ENCODE measurements around the gene DNM1. TPM values are rescaled to one million over a fixed set of nuclear protein-coding genes. Genes with fewer than 3 reads are reported as not detected.

The DNM1 gene
- total RNA-seq, 1 experiment from 2014 or later: 2.0 TPM

- no peak for DNase-seq (ENCODE audit: unreplicated experiment)
- TF ChIP-seq CTCF (IDR thresholded peaks at IDR 0.05; ENCODE audit: unreplicated experiment): no peak
- no TSS peak for BruUV-seq (replicated peaks)
- CTCF ChIA-PET: interaction anchor here (1.9 kb wide), 1 partner anchor 53 kb away, joined by 7 read pairs; no protein-coding TSS in a partner anchor
- Mint-ChIP-seq H3K27ac (ENCODE audit: low read depth, unreplicated experiment) (no peak overlapping the region), H3K9me3 (ENCODE audit: unreplicated experiment) (no peaks in the 10 kb centered on the region), H3K27me3 (ENCODE audit: insufficient read depth, unreplicated experiment) (no peaks in the 10 kb centered on the region), H3K4me1 (ENCODE audit: insufficient read depth, unreplicated experiment) (no peaks in the 10 kb centered on the region), H3K36me3 (ENCODE audit: insufficient read depth, unreplicated experiment) (peaks cover 19% of the 10 kb centered on the region), H3K4me3 (ENCODE audit: unreplicated experiment) (no peak overlapping the region)
- intact Hi-C loops (cut with micrococcal nuclease): no loop called here
- POLR2A ChIA-PET: interaction anchor here (1.4 kb wide), 1 partner anchor 12 kb away, joined by 5 read pairs; the partner anchor contains the start of genes GOLGA2 and SWI5
Measured at GRCh38 chr9:128288273-128289004, 85.3 kb downstream of the DNM1 start.

- no TSS peak for BruUV-seq (replicated peaks)
- intact Hi-C loops (cut with micrococcal nuclease): no loop called here
- POLR2A ChIA-PET: interaction anchor here (0.6 to 1.7 kb wide), 3 partner anchors 16 to 399 kb away, joined by 5 to 7 read pairs (median 6); partner anchors contain the start of genes GOLGA2 and SWI5
- Mint-ChIP-seq H3K27ac (ENCODE audit: low read depth, unreplicated experiment) (no peak overlapping the region), H3K4me3 (ENCODE audit: unreplicated experiment) (no peak overlapping the region), H3K27me3 (ENCODE audit: insufficient read depth, unreplicated experiment) (no peaks in the 10 kb centered on the region), H3K9me3 (ENCODE audit: unreplicated experiment) (no peaks in the 10 kb centered on the region), H3K4me1 (ENCODE audit: insufficient read depth, unreplicated experiment) (peaks cover 7% of the 10 kb centered on the region), H3K36me3 (ENCODE audit: insufficient read depth, unreplicated experiment) (peaks cover 19% of the 10 kb centered on the region)
- DNase-seq (ENCODE audit: unreplicated experiment): no peak
- CTCF ChIA-PET: interaction anchor here (0.5 to 3.0 kb wide), 5 partner anchors 12 to 431 kb away, joined by 3 to 11 read pairs (median 5); no protein-coding TSS in a partner anchor
- TF ChIP-seq CTCF (IDR thresholded peaks at IDR 0.05; ENCODE audit: unreplicated experiment): no peak
Measured at GRCh38 chr9:128292009-128292408, 88.8 kb downstream of the DNM1 start.

GRCh38 chr9:128293091-128293490 is 89.9 kb downstream of the DNM1 start:
- Mint-ChIP-seq H3K27ac (ENCODE audit: low read depth, unreplicated experiment) (no peak overlapping the region), H3K27me3 (ENCODE audit: insufficient read depth, unreplicated experiment) (no peaks in the 10 kb centered on the region), H3K4me3 (ENCODE audit: unreplicated experiment) (no peak overlapping the region), H3K36me3 (ENCODE audit: insufficient read depth, unreplicated experiment) (peaks cover 12% of the 10 kb centered on the region), H3K9me3 (ENCODE audit: unreplicated experiment) (no peaks in the 10 kb centered on the region), H3K4me1 (ENCODE audit: insufficient read depth, unreplicated experiment) (peaks cover 7% of the 10 kb centered on the region)
- intact Hi-C loops (cut with micrococcal nuclease): no loop called here
- CTCF ChIA-PET: interaction anchor here (0.8 to 5.9 kb wide), 6 partner anchors 8 to 68 kb away, joined by 3 to 74 read pairs (median 6); no protein-coding TSS in a partner anchor
- no TSS peak for BruUV-seq (replicated peaks)
- no peak for TF ChIP-seq CTCF (IDR thresholded peaks at IDR 0.05; ENCODE audit: unreplicated experiment)
- POLR2A ChIA-PET: interaction anchor here (1.3 kb wide), 1 partner anchor 48 kb away, joined by 7 read pairs; no protein-coding TSS in a partner anchor
- DNase-seq (ENCODE audit: unreplicated experiment): no peak

GRCh38 chr9:128294142-128294541 is 91.0 kb downstream of the DNM1 start:
- no peak for DNase-seq (ENCODE audit: unreplicated experiment)
- POLR2A ChIA-PET: interaction anchor here (0.6 kb wide), 2 partner anchors 13 to 125 kb away, joined by 3 to 4 read pairs; no protein-coding TSS in a partner anchor
- CTCF ChIA-PET: interaction anchor here (0.6 to 5.9 kb wide), 8 partner anchors 8 to 73 kb away, joined by 3 to 74 read pairs (median 4); no protein-coding TSS in a partner anchor
- Mint-ChIP-seq H3K36me3 (ENCODE audit: insufficient read depth, unreplicated experiment) (peaks cover 9% of the 10 kb centered on the region), H3K9me3 (ENCODE audit: unreplicated experiment) (no peaks in the 10 kb centered on the region), H3K4me1 (ENCODE audit: insufficient read depth, unreplicated experiment) (peaks cover 7% of the 10 kb centered on the region), H3K27ac (ENCODE audit: low read depth, unreplicated experiment) (no peak overlapping the region), H3K4me3 (ENCODE audit: unreplicated experiment) (no peak overlapping the region), H3K27me3 (ENCODE audit: insufficient read depth, unreplicated experiment) (no peaks in the 10 kb centered on the region)
- intact Hi-C loops (cut with micrococcal nuclease): loop anchor here (2.0 kb wide), 1 partner anchor 119 kb away; no protein-coding TSS in a partner anchor
- TF ChIP-seq CTCF (IDR thresholded peaks at IDR 0.05; ENCODE audit: unreplicated experiment): no peak
- BruUV-seq (replicated peaks): no TSS peak
